OCI-LY7 (cell line): ENCODE data around the gene ZNF668. TPM values are rescaled to one million over a fixed set of nuclear protein-coding genes. Genes with fewer than 3 reads are reported as not detected.

Experiments used
- BruUV-seq: library from RNA; stranded (reverse); fragments of 400-500 nt; replicated peaks from 2 replicates; lab custom pipeline; 2021; lab: Mats Ljungman, UMichigan
- CTCF ChIA-PET: fragments of 300-600 bp; sonication (Branson Sonifier 250); formaldehyde crosslinking; loops from one replicate; lab custom pipeline; 2022; ENCODE audit warnings: antibody characterized with exemption; ENCODE audit not compliant: unreplicated experiment; lab: Charles Lee
- POLR2A ChIA-PET: fragments of 300-600 bp; sonication (Branson Sonifier 250); formaldehyde crosslinking; loops from one replicate; lab custom pipeline; 2022; ENCODE audit warnings: antibody characterized with exemption; lab: Charles Lee
- DNase-seq: peaks from one replicate; pipeline ENCODE4 v3.0.0-alpha.2; 2015; ENCODE audit warnings: low spot score
- H2AFZ ChIP-seq: fragments of 200-600 bp; sonication (generic), shearing (Covaris generic); 2 replicates; pipeline ENCODE4 v1.6.1; 2014; ENCODE audit warnings: mild to moderate bottlenecking, antibody characterized with exemption, low read length, moderate library complexity
- H3K27ac ChIP-seq: fragments of 200-600 bp; sonication (generic); 2 replicates; pipeline ENCODE4 v1.5.1; 2014; ENCODE audit warnings: mixed run types, low read depth, mild to moderate bottlenecking, moderate library complexity, low read length, inconsistent platforms; ENCODE audit not compliant: poor library complexity, severe bottlenecking
- H3K36me3 ChIP-seq: fragments of 200-600 bp; sonication (generic); 2 replicates; pipeline ENCODE4 v1.6.1; 2014; ENCODE audit warnings: mild to moderate bottlenecking, antibody characterized with exemption, low read length, moderate library complexity, mixed read lengths; ENCODE audit not compliant: insufficient read depth
- H3K4me1 ChIP-seq: fragments of 200-600 bp; sonication (generic); 2 replicates; pipeline ENCODE4 v1.5.1; 2014; ENCODE audit warnings: mild to moderate bottlenecking, low read length; ENCODE audit not compliant: insufficient read depth, poor library complexity, severe bottlenecking
- H3K4me2 ChIP-seq: fragments of 200-600 bp; sonication (generic); 2 replicates; pipeline ENCODE4 v1.6.1; 2014; ENCODE audit warnings: mild to moderate bottlenecking, low read length
- H3K4me3 ChIP-seq: fragments of 200-600 bp; sonication (generic); 2 replicates; pipeline ENCODE4 v1.5.1; 2014; ENCODE audit warnings: mild to moderate bottlenecking, low read depth, low read length; ENCODE audit not compliant: poor library complexity, severe bottlenecking
- H3K79me2 ChIP-seq: fragments of 200-600 bp; sonication (generic); 2 replicates; pipeline ENCODE4 v1.6.1; 2016; ENCODE audit warnings: low read depth, mild to moderate bottlenecking, low read length, moderate library complexity, mixed read lengths; ENCODE audit not compliant: insufficient read depth
- H3K9me2 ChIP-seq: fragments of 200-600 bp; sonication (generic); 2 replicates; pipeline ENCODE4 v1.6.1; 2016; ENCODE audit warnings: mild to moderate bottlenecking, low read length, mixed read lengths; ENCODE audit not compliant: insufficient read depth
- H3K9me3 ChIP-seq: fragments of 200-600 bp; sonication (generic); 2 replicates; pipeline ENCODE4 v1.6.1; 2014; ENCODE audit warnings: mild to moderate bottlenecking, mixed run types, low read length, mixed read lengths
- H4K20me1 ChIP-seq: fragments of 200-600 bp; sonication (generic); 2 replicates; pipeline ENCODE4 v1.6.1; 2014; ENCODE audit warnings: mild to moderate bottlenecking, antibody characterized with exemption, low read length, moderate library complexity, mixed read lengths; ENCODE audit not compliant: insufficient read depth
- CTCF ChIP-seq: fragments of 200-600 bp; sonication (generic); conservative IDR thresholded peaks from 2 replicates; pipeline ENCODE4 v1.5.1; 2014; ENCODE audit warnings: mild to moderate bottlenecking, antibody characterized with exemption, low read length, moderate library complexity, mixed read lengths
- EZH2phosphoT487 ChIP-seq: fragments of 200-600 bp; sonication (generic); IDR thresholded peaks from 2 replicates; pipeline ENCODE4 v1.6.1; 2018; ENCODE audit warnings: low read depth, borderline replicate concordance, mild to moderate bottlenecking, mixed run types, antibody characterized with exemption, low read length, moderate library complexity, mixed read lengths
- intact Hi-C: fragments of 100-400 bp; cut with micrococcal nuclease; formaldehyde crosslinking; loops from one replicate; pipeline ENCODE4 v1.10.0; 2022; ENCODE audit not compliant: unreplicated experiment
- total RNA-seq, 2 experiments: library from RNA; depleted of rRNA in 1 of 2; stranded (reverse); fragments of >200 nt in 1 of 2; shearing (Covaris generic) in 1 of 2; gene quantifications; 2 replicates each; pipeline ENCODE4 v1.2.3, GENCODE V29; 2014 to 2022

Gene ZNF668
- total RNA-seq, 2 experiments from 2014 or later = 7.8 to 21.7 TPM

DNA sequence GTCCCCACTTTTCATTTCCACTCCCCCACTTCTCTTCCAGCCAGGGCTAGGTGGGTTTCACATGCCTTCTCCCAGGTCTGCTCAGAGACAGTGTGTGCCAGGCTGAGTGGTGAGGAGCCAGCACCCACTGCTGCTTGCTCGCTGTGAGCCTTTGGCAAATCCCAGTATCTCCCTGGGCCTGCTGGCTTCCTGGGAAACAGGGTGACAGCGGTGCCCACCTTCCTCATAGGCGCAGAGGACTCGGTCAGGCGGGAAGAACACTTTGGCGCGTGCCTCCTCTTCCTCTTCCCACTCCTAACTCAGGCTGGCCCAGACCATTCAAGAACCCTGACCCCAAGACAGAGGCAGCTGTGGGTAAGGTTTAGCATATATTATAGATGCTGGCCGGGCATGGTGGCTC lies 15.2 kb upstream of the ZNF668 start:
- no peaks in the 10 kb centered on the region for H3K9me3 ChIP-seq
- no peak for TF ChIP-seq CTCF
- TF ChIP-seq EZH2phosphoT487 = no peak
- no peak overlapping the region for H2AFZ ChIP-seq
- H3K4me1 ChIP-seq = peaks cover 9% of the 10 kb centered on the region
- H3K27ac ChIP-seq = no peak overlapping the region
- peaks cover 22% of the 10 kb centered on the region for H3K79me2 ChIP-seq
- H3K9me2 ChIP-seq = no peaks in the 10 kb centered on the region
- H3K4me2 ChIP-seq = no peak overlapping the region
- intact Hi-C loops = no loop called here
- ChIA-PET POLR2A (no interaction called here), CTCF (interaction anchor here (0.6 kb wide), 1 partner anchor 136 kb away, joined by 3 read pairs; no protein-coding TSS in a partner anchor)
- peaks cover 5% of the 10 kb centered on the region; the same call in 1 of the 2 replicates for H4K20me1 ChIP-seq
- no peak overlapping the region for H3K4me3 ChIP-seq
- no TSS peak for BruUV-seq
- DNase-seq = no peak
- peaks cover 52% of the 10 kb centered on the region for H3K36me3 ChIP-seq

DNA sequence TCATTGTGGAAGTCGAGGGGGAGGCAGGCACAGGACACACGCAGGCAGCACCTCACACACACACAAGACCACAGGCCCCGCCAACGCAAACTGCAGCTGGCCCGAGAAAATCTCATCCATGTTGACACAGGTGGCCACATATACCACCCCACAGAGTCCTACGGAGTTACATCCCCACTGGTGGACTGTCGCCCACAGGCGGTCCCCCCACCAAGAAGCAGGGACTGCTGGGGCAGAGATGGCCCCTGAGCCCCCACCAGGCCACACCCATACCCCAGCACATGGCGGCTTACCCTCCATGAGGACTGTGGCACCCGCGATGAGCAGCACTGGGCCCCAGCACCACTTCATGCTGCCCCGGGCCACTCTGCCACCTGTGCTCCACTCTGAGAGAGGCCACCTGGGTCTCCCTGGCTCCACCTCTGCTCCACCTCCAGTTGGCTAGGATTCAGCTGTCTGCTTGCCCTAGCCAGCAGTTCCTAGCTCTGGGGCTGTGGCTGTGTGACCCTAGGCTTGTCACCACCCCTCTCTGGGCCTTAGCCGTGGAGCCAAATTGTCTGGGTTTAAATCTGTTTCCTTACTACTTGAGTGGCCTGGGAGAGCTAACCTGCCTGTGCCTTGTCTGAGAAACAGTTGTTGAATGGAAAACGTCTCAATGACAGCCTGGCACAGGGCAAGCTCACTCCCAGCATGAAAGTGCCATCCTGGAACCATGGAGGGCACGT lies 14.6 kb upstream of the ZNF668 start, which contains the start of gene PRSS53:
Gene PRSS53 (minus strand): TSS at position 485 of the 725 bp plus-strand sequence. CDS start 134 bp downstream, at position 351.
- Histone ChIP-seq H4K20me1 (peaks cover 5% of the 10 kb centered on the region; the same call in 1 of the 2 replicates), H2AFZ (no peak within 1 kb of the TSS), H3K4me2 (no peak within 1 kb of the TSS), H3K9me3 (no peaks in the 10 kb centered on the region), H3K9me2 (no peaks in the 10 kb centered on the region), H3K4me3 (no peak within 1 kb of the TSS), H3K4me1 (peaks cover 9% of the 10 kb centered on the region), H3K36me3 (peaks cover 52% of the 10 kb centered on the region), H3K79me2 (peaks cover 16% of the 10 kb centered on the region), H3K27ac (no peak within 1 kb of the TSS)
- intact Hi-C loops = no loop called here
- DNase-seq = no peak
- ChIA-PET CTCF (interaction anchor here (0.6 kb wide), 1 partner anchor 135 kb away, joined by 3 read pairs; no protein-coding TSS in a partner anchor), POLR2A (no interaction called here)
- TF ChIP-seq EZH2phosphoT487 (no peak), CTCF (no peak)
- no TSS peak for BruUV-seq

GRCh38 chr16:31087971-31088370 lies 13.9 kb upstream of the ZNF668 start:
- CTCF ChIA-PET = no interaction called here
- peaks cover 58% of the 10 kb centered on the region for H3K36me3 ChIP-seq
- BruUV-seq = no TSS peak

More at GRCh38 chr16:31087971-31088370, 13.9 kb upstream of the ZNF668 start:
- Histone ChIP-seq H3K9me2 (no peaks in the 10 kb centered on the region), H4K20me1 (peaks cover 5% of the 10 kb centered on the region; the same call in 1 of the 2 replicates), H3K9me3 (no peaks in the 10 kb centered on the region), H3K4me1 (peaks cover 4% of the 10 kb centered on the region), H3K4me2 (no peak overlapping the region), H3K4me3 (no peak overlapping the region), H3K27ac (no peak overlapping the region), H2AFZ (no peak overlapping the region), H3K79me2 (peaks cover 9% of the 10 kb centered on the region; the same call in 1 of the 2 replicates)
- TF ChIP-seq CTCF (no peak), EZH2phosphoT487 (no peak)
- POLR2A ChIA-PET = no interaction called here
- intact Hi-C loops = no loop called here
- DNase-seq = no peak
